Natural killer cell (primary cell): ENCODE measurements around the gene CTPS1. TPM values are rescaled to one million over a fixed set of nuclear protein-coding genes. Genes with fewer than 3 reads are reported as not detected.

Experiments used
- ATAC-seq, 3 donors: fragments of 150-1000 bp in 2 of 3; fragments of 200-7000 bp in 1 of 3; cut with Tn5 transposase; 1 replicate in 1 of 3; 2 replicates in 2 of 3; pipeline ENCODE4 v1.10.0; 2021; ENCODE audit warnings: mild to moderate bottlenecking in 2 of 3, moderate library complexity in 2 of 3
- DNase-seq, 2 donors: peaks; one replicate each; pipeline versions ENCODE4 v3.0.0 to v3.0.0-alpha.2; 2013 to 2021; ENCODE audit warnings: mixed read lengths in 1 of 2
- H3K27ac ChIP-seq: one replicate; pipeline ENCODE4 v1.5.1; 2013; ENCODE audit warnings: mild to moderate bottlenecking, low read length
- H3K27me3 ChIP-seq: one replicate; pipeline ENCODE4 v1.6.1; 2013; ENCODE audit warnings: low read length; ENCODE audit not compliant: control insufficient read depth, insufficient read depth
- H3K36me3 ChIP-seq: one replicate; pipeline ENCODE4 v1.6.1; 2013; ENCODE audit warnings: low read length; ENCODE audit not compliant: control insufficient read depth, insufficient read depth
- H3K4me1 ChIP-seq: one replicate; pipeline ENCODE4 v1.6.1; 2013; ENCODE audit warnings: low read length; ENCODE audit not compliant: control insufficient read depth, insufficient read depth
- H3K4me3 ChIP-seq: one replicate; pipeline ENCODE4 v1.5.1; 2013; ENCODE audit warnings: low read length
- H3K9me3 ChIP-seq: one replicate; pipeline ENCODE4 v1.6.1; 2013; ENCODE audit warnings: low read length; ENCODE audit not compliant: control insufficient read depth, insufficient read depth
- H3K27ac Mint-ChIP-seq, 2 donors: one replicate each; pipeline ENCODE4 v1.8.0; 2022; ENCODE audit warnings: mild to moderate bottlenecking in 2 of 2, mixed read lengths in 2 of 2, moderate library complexity in 1 of 2
- H3K27me3 Mint-ChIP-seq, 2 donors: one replicate each; pipeline ENCODE4 v1.8.0; 2022; ENCODE audit warnings: low read depth in 2 of 2, mixed read lengths in 2 of 2
- H3K36me3 Mint-ChIP-seq: one replicate; pipeline ENCODE4 v1.8.0; 2022; ENCODE audit warnings: mixed read lengths
- H3K4me1 Mint-ChIP-seq, 2 donors: one replicate each; pipeline ENCODE4 v1.8.0; 2022; ENCODE audit warnings: mixed read lengths in 2 of 2
- H3K4me3 Mint-ChIP-seq: one replicate; pipeline ENCODE4 v1.8.0; 2022; ENCODE audit warnings: mild to moderate bottlenecking, moderate library complexity, mixed read lengths
- H3K9me3 Mint-ChIP-seq, 2 donors: one replicate each; pipeline ENCODE4 v1.8.0; 2022; ENCODE audit warnings: mixed read lengths in 2 of 2
- whole genome bisulfite sequencing: methylation state at CpG from one replicate; pipeline ENCODE4 v1.1.7; 2013; ENCODE audit warnings: missing lambda C conversion rate; ENCODE audit not compliant: insufficient coverage; 5-methylcytosine and 5-hydroxymethylcytosine counted together
- intact Hi-C: fragments of 100-400 bp; cut with micrococcal nuclease; formaldehyde crosslinking; loops from one replicate; pipeline ENCODE4 v1.14.2; 2022
- total RNA-seq, 4 donors: library from RNA; stranded (reverse); fragments of 120-200 nt in 1 of 4; gene quantifications; one replicate each; pipeline versions ENCODE4 v1.2.3 to v1.2.4, GENCODE V29; 2013 to 2022
- TF ChIP-seq, protein P1 (sequence below): fragments of 200-600 bp; IDR thresholded peaks from one replicate; pipeline ENCODE4 v1.8.0; 2022; ENCODE audit warnings: antibody characterized with exemption

CTPS1 gene
- total RNA-seq, 3 donors from 2014 or later (not counting 1 experiment from before 2014, with no cell fraction given): 90.5 to 128 (median 99.0) TPM

- Mint-ChIP-seq H3K4me3 (no peak overlapping the region), H3K9me3 (no peaks in the 10 kb centered on the region), H3K36me3 (no peaks in the 10 kb centered on the region), H3K27me3 (peaks cover 15 to 17% of the 10 kb centered on the region in 2 donors), H3K4me1 (no peaks in the 10 kb centered on the region), H3K27ac (no peak overlapping the region)
- TF ChIP-seq, protein P1, sequence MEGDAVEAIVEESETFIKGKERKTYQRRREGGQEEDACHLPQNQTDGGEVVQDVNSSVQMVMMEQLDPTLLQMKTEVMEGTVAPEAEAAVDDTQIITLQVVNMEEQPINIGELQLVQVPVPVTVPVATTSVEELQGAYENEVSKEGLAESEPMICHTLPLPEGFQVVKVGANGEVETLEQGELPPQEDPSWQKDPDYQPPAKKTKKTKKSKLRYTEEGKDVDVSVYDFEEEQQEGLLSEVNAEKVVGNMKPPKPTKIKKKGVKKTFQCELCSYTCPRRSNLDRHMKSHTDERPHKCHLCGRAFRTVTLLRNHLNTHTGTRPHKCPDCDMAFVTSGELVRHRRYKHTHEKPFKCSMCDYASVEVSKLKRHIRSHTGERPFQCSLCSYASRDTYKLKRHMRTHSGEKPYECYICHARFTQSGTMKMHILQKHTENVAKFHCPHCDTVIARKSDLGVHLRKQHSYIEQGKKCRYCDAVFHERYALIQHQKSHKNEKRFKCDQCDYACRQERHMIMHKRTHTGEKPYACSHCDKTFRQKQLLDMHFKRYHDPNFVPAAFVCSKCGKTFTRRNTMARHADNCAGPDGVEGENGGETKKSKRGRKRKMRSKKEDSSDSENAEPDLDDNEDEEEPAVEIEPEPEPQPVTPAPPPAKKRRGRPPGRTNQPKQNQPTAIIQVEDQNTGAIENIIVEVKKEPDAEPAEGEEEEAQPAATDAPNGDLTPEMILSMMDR: no peak
- Histone ChIP-seq H3K4me1 (no peaks in the 10 kb centered on the region), H3K27ac (no peak overlapping the region), H3K4me3 (no peak overlapping the region), H3K9me3 (no peaks in the 10 kb centered on the region), H3K27me3 (no peaks in the 10 kb centered on the region), H3K36me3 (no peaks in the 10 kb centered on the region)
- ATAC-seq: no peak
- DNase-seq: no peak
- intact Hi-C loops: no loop called here
Measured at GRCh38 chr1:40958210-40958609, 21.3 kb upstream of the CTPS1 start.

- Mint-ChIP-seq H3K27me3 (peaks cover 0 to 3% of the 10 kb centered on the region in 2 donors), H3K36me3 (no peaks in the 10 kb centered on the region), H3K4me3 (no peak overlapping the region), H3K9me3 (no peaks in the 10 kb centered on the region), H3K4me1 (no peaks in the 10 kb centered on the region), H3K27ac (no peak overlapping the region)
- intact Hi-C loops: no loop called here
- TF ChIP-seq, protein P1: no peak
- Histone ChIP-seq H3K4me3 (no peak overlapping the region), H3K36me3 (no peaks in the 10 kb centered on the region), H3K27me3 (no peaks in the 10 kb centered on the region), H3K27ac (no peak overlapping the region), H3K9me3 (no peaks in the 10 kb centered on the region), H3K4me1 (no peaks in the 10 kb centered on the region)
- 72% methylated on average over 10 of the region's 10 CpGs for WGBS
- DNase-seq (no peak), ATAC-seq (no peak)
Measured at GRCh38 chr1:40965531-40965930, 14.0 kb upstream of the CTPS1 start.

- WGBS: 79% methylated on average over 4 of the region's 4 CpGs
- H3K9me3 ChIP-seq: no peaks in the 10 kb centered on the region
Measured at GRCh38 chr1:40966417-40966816, 13.1 kb upstream of the CTPS1 start.

DNA sequence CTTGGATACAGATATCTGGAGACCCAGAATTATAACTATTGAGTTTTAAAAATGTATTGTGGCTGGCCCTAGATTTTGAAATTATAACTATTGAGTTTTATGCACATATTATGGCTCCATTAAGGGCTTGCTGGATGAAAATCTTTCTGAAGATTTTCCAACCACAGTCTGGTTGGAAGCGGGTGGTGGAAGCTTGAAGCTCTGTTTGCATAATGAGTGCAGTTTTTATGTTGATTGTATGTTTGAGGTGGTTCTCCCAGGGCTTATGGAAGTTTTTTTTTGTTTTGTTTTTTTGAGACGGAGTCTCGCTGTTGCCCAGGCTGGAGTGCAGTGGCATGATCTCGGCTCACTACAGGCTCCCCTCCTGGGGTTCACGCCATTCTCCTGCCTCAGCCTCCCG lies 10.1 kb upstream of the CTPS1 start:
- peaks cover 0 to 3% of the 10 kb centered on the region in 2 donors for H3K27me3 Mint-ChIP-seq
- no peak for ATAC-seq
- Histone ChIP-seq H3K27me3 (no peaks in the 10 kb centered on the region), H3K4me1 (no peaks in the 10 kb centered on the region), H3K4me3 (no peak overlapping the region), H3K9me3 (no peaks in the 10 kb centered on the region), H3K27ac (no peak overlapping the region), H3K36me3 (no peaks in the 10 kb centered on the region)
- no peaks in the 10 kb centered on the region for H3K36me3 Mint-ChIP-seq
- H3K9me3 Mint-ChIP-seq: no peaks in the 10 kb centered on the region
- intact Hi-C loops: no loop called here
- TF ChIP-seq, protein P1: no peak
- DNase-seq: no peak
- no peaks in the 10 kb centered on the region for H3K4me1 Mint-ChIP-seq
- 89% methylated on average over 6 of the region's 6 CpGs for WGBS
- no peak overlapping the region for H3K27ac Mint-ChIP-seq
- H3K4me3 Mint-ChIP-seq: no peak overlapping the region

More at GRCh38 chr1:40966417-40966816, 13.1 kb upstream of the CTPS1 start:
- Histone ChIP-seq H3K4me1 (no peaks in the 10 kb centered on the region), H3K36me3 (no peaks in the 10 kb centered on the region), H3K27ac (no peak overlapping the region), H3K27me3 (no peaks in the 10 kb centered on the region), H3K4me3 (no peak overlapping the region)
- ATAC-seq (no peak), DNase-seq (no peak)
- H3K27ac Mint-ChIP-seq: no peak overlapping the region
- TF ChIP-seq, protein P1: no peak
- no peaks in the 10 kb centered on the region for H3K36me3 Mint-ChIP-seq
- H3K4me1 Mint-ChIP-seq: no peaks in the 10 kb centered on the region
- peaks cover 0 to 3% of the 10 kb centered on the region in 2 donors for H3K27me3 Mint-ChIP-seq
- H3K9me3 Mint-ChIP-seq: no peaks in the 10 kb centered on the region
- intact Hi-C loops: no loop called here
- no peak overlapping the region for H3K4me3 Mint-ChIP-seq
